BJ (cell line): ENCODE results near the gene CEMIP2. TPM values are rescaled to one million over a fixed set of nuclear protein-coding genes. Genes with fewer than 3 reads are reported as not detected.

Experiments
- CTCF ChIA-PET: fragments of 350-600 bp; formaldehyde crosslinking; extraction: SDS; loops from one replicate; lab custom pipeline; 2021; ENCODE audit warnings: antibody characterized with exemption, inconsistent platforms; lab: Yijun Ruan, JAX
- POLR2A ChIA-PET: fragments of 300-600 bp; sonication (Branson Sonifier 250); formaldehyde crosslinking; extraction: SDS; loops from one replicate; lab custom pipeline; 2021; ENCODE audit warnings: antibody characterized with exemption; lab: Charles Lee
- DNase-seq: peaks from one replicate; pipeline ENCODE4 v3.0.0-alpha.2; 2011; ENCODE audit warnings: low read depth
- H3K27me3 ChIP-seq: 2 replicates; pipeline ENCODE4 v1.6.0; 2011; ENCODE audit warnings: low read length; ENCODE audit not compliant: control insufficient read depth, insufficient read depth
- H3K36me3 ChIP-seq: 2 replicates; pipeline ENCODE4 v1.5.1; 2011; ENCODE audit warnings: low read length; ENCODE audit not compliant: control insufficient read depth, insufficient read depth
- H3K4me3 ChIP-seq: 2 replicates; pipeline ENCODE4 v1.5.1; 2011; ENCODE audit warnings: low read depth, mild to moderate bottlenecking, control low read depth, low read length
- CTCF ChIP-seq: IDR thresholded peaks from 2 replicates; pipeline ENCODE4 v1.5.1; 2011; ENCODE audit warnings: low read depth, mild to moderate bottlenecking, control low read depth, inconsistent platforms, low read length, moderate library complexity; ENCODE audit not compliant: insufficient read depth
- polyA plus RNA-seq: library from polyadenylated mRNA; depleted of rRNA; stranded (reverse); fragments of >200 nt; gene quantifications from 2 replicates; pipeline ENCODE4 v1.2.3, GENCODE V29; 2011

Gene CEMIP2
- polyA plus RNA-seq, 1 experiment = 120 TPM

- ChIA-PET CTCF (interaction anchor here (1.2 kb wide), 1 partner anchor 23 kb away, joined by 5 read pairs; no protein-coding TSS in a partner anchor), POLR2A (no interaction called here)
- Histone ChIP-seq H3K27me3 (no peaks in the 10 kb centered on the region), H3K4me3 (no peak overlapping the region), H3K36me3 (peaks cover 4% of the 10 kb centered on the region)
- TF ChIP-seq CTCF = no peak
- DNase-seq = no peak
These were observed 22.1 kb downstream of the CEMIP2 start for GRCh38 chr9:71746023-71746757.

- CTCF ChIA-PET = no interaction called here
- DNase-seq = no peak
- Histone ChIP-seq H3K36me3 (peaks cover 6% of the 10 kb centered on the region), H3K27me3 (no peaks in the 10 kb centered on the region), H3K4me3 (no peak overlapping the region)
- POLR2A ChIA-PET = no interaction called here
- no peak for TF ChIP-seq CTCF
These were observed 23.4 kb downstream of the CEMIP2 start for GRCh38 chr9:71744754-71745521.

- DNase-seq = no peak
- POLR2A ChIA-PET = no interaction called here
- Histone ChIP-seq H3K27me3 (no peaks in the 10 kb centered on the region), H3K36me3 (peaks cover 8% of the 10 kb centered on the region), H3K4me3 (no peak overlapping the region)
- CTCF ChIA-PET = no interaction called here
- no peak for TF ChIP-seq CTCF
These were observed 24.4 kb downstream of the CEMIP2 start for GRCh38 chr9:71743882-71744281.

GRCh38 chr9:71743217-71743705 is 25.1 kb downstream of the CEMIP2 start:
- Histone ChIP-seq H3K36me3 (peaks cover 8% of the 10 kb centered on the region), H3K27me3 (no peaks in the 10 kb centered on the region), H3K4me3 (no peak overlapping the region)
- DNase-seq = no peak
- no peak for TF ChIP-seq CTCF
- ChIA-PET CTCF (interaction anchor here (1.6 kb wide), 1 partner anchor 8 kb away, joined by 3 read pairs; no protein-coding TSS in a partner anchor), POLR2A (no interaction called here)

GRCh38 chr9:71742703-71743102 is 25.6 kb downstream of the CEMIP2 start:
- POLR2A ChIA-PET = no interaction called here
- CTCF ChIA-PET = interaction anchor here (1.6 kb wide), 1 partner anchor 9 kb away, joined by 3 read pairs; no protein-coding TSS in a partner anchor
- DNase-seq = no peak
- TF ChIP-seq CTCF = no peak
- H3K27me3 ChIP-seq = no peaks in the 10 kb centered on the region
- H3K36me3 ChIP-seq = peaks cover 8% of the 10 kb centered on the region
- H3K4me3 ChIP-seq = no peak overlapping the region
